Non-pigmented ciliary epithelial cell (primary cell): ENCODE data around the gene POPDC2.

Experiments
- DNase-seq: peaks from one replicate; pipeline ENCODE4 v3.0.0-alpha.2; 2010; ENCODE audit warnings: low read depth

Gene POPDC2

DNA sequence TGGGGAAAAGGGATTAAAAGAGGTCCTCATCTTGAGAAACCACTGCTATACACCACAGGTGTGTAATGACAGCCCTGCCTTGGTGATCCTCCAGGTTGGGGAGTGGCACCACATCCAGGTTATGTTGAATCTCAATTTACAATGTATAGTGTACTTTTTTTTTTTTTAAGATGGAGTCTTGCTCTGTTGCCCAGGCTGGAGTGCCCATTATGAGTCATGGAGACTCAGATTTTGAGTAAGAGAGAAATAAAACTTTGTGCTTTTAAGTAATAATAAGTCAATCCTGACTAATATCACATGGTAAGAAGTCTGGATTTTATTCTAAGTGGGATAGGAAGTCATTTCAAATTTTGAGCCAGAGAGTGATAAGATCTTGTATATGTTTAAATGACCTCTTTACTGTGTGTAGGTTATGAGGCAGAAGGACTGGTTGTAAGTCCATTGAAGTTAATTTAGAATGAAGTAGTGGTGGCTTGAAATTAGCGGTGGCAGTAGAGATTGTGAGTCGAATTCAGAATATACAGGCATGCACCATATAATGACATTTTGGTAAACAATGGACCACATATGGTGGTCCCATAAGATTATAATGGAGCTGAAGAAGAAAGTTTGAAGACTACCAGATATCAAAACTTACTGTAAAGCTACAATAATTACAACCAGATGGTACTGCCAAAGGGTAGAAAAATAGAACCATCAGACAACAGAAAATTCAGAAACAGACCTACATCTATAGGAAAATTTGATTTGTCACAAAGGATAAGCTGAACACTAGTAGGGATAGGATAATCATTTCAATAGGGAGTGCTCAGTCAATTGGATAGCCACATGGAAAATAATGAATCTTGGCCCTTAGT is 20.7 kb downstream of the POPDC2 start:
- no peak for DNase-seq

DNA sequence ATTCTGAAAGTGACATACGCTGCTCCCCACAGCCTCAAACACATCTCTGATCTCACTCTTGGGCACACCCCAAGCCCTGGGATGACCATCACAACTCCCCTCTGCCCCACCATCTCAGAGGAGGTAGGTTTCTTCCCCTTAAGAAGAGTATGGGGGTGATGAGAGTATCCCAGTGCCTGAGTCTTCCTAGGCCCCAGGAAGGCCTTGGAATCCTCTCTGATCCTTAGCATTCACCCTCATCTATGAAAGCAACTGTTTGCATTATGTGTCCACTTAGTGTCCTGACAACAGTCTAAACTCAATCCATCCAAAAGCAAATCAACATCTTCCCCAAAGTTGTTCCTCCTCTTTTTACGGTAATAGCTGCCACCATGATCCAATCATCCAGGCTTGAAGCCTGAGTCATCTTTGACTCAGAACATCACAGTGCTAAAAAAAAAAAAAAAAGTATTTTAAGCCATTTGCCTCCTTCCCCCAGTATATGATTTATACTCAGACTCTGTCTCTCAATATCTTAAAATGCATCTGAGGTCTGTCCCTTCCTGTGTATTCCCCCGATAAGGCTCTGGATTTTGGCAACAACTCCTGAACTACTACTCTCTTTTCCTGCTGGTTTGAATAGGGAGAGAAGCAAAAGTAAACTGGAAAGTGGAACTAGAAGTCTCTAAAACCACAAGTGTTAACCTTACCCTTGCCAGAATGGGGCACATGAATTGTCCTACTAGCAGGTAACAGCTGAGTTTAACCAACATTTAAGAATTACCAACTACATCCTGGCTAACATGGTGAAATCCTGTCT is 22.5 kb downstream of the POPDC2 start:
- peak; percentile 73 for DNase-seq

DNA sequence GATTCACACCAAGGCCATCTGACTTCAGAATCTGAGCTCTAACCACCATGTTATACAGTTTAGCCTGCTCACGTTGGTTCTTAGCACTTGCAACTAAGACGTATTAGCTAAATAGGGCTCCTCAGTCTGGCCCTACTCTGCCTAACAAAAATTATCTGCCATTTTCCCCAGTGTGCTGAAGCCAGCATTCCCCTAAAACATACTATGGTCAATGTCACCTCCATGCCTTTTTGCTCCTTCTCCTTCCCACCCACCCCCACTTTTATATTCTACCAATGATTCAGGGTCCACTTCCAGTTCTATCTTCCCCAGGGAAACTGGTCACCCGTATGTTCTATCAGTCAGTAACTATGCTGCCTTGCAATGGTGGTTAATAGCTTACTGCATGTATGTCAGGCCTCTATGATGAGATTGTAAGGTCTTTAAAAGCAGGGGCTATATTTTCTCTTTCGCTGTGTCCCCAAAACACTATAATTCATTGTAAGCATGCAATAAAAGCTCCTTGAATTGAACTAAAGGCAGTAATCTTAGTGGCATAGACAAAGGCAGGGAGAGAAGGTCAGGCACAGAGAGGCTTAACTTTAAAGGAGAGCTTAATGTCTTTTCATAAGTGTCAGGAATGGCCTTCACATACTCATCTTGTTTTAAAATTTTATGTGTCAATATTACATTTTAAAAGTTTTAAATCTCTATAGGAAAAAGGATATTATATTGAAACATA is 23.3 kb downstream of the POPDC2 start:
- no peak for DNase-seq

DNA sequence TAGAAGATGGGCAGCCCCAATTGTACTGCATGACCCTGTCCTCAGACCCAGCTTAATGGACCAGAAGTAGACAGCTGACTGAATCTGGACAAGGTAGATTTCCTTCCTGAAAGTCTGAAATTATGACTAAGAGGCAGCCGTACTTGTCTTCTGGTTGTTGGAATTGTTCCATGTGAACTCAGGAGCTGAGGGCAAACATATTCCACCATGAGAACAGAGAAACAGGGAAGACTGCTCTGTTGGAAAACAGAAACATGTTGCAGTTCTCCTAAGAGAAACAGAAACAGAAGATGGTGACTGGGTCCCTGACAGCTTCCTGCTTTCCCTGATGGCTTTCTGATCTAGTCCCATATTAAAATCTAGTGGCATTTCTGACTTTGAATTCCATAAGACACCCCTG is 24.1 kb downstream of the POPDC2 start:
- DNase-seq, result no peak

DNA sequence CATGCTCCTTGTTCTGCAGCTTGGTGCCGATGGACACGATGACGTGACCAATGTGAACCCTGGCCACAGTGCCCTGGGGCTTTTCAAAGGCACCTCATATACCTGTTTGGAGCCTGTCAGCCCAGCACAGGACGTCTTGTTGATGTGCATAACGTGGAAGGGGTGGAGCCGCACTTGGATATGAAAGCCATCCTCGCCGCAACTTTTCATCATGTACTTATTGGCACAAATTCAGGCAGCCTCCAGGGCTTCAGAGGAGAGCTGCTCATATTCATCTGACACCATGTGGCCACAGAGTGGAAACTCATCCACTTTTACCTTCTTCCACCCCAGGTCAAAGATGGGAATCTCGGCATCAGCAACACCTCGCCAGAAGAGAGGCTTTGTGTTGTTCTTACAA is 24.7 kb downstream of the POPDC2 start:
- no peak for DNase-seq

DNA sequence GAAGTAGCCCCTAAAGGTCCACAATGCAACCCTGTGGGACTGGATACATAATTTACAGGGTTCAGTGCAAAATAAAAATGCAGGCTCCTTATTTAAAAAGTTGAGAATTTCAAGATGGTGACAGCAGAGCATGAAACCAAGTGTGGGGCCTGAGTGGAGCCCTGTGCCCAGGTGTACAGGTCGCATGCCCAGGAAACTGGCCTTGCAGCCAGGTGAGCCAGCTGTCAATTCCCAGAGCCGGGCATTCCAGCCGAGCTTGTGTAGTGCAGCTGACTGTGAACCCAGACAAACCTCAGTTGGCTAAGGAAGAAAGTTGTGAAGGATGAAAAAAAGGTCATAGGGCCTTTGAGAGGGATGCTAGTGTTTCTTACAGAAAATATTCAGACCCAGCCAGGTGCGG is 27.6 kb downstream of the POPDC2 start:
- no peak for DNase-seq

DNA sequence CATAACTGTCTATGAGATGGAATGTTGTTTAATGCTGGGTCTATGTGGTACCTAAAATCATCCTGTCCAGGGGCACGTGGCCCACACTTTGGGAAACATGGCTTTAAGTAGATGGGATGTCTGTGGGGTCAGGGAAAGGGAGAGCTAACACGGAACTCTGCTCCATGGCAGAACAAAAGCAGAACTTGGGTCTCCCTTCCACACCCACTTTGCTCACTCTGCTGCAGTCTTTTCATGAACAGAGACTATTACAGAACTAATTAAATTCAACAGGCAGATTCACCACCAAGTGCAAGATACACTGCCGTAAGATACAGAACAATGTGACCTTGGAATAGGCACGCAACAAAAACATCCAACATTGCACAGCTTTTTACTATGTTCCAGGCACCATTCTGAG is 28.2 kb downstream of the POPDC2 start:
- no peak for DNase-seq

DNA sequence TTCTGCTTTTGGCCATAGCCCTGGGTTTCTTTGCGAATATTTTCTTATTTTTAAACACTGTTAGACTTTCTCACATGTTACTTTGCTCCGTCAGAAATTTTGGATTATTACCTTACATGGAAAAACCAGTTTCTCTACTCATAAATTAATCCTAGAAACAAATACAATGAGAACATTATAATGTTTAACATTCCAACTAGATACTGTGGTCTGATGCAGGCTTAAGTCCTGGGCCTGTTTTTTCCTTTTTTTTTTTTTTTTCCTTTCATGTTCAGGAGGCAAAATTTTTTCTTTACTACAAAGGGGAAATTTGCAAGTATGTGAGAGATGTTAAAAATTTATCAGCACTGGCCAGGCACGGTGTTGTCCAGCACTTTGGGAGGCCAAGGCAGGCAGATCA is 28.9 kb downstream of the POPDC2 start:
- no peak for DNase-seq

DNA sequence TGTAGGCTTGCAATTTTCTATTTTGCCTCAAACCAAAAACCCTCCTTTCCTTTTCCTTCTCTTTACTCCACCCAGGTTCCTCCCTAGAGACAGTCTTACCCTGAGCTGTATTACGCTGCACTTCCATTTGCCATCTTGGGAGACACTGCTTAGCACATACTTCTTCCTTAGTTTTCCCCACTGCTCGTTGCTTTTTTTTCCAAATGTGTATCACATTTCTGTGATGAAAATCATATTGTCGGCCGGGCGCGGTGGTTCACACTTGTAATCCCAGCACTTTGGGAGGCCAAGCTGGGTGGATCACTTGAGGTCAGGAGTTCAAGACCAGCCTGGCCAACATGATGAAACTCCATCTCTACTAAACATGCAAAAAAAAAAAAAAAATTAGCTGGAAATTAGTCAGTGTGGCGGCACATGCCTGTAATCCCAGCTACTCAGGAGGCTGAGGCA is 29.5 kb downstream of the POPDC2 start:
- no peak for DNase-seq

DNA sequence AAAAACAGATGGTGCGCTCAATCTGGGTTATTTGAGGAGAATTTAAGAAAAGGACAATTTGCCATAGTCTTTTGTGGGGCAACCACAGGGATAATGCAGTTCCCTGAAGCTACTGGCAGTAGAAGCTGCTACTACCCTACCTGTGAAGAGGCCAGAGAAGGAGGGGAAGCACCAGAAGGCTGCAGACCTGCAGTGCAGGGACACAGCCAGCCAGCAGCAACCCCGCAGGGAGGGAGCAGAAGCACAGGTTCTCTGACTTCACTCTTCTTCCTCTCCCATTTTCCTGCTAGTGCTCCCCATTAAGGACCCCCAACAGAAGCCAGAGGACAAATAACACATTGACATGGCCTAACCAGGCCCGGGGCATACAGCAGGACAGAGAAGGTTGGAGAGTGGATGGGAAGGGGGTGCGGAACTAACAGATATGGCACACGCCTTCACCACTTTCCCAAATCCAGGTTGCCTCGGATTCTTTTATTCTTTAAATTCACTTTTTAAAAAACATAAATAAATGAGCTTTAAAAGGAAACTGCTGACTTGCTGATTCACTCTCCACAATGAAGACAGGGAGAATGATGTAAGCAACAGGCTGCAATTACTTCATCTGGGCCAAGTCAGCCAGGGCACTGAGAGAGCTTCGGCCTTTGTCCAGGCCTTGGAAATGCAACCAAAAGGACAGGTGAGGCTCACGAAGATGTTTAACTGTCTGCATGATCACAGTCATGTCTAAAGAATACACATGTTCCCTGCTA is 30.1 kb downstream of the POPDC2 start:
- DNase-seq, result peak; percentile 41

DNA sequence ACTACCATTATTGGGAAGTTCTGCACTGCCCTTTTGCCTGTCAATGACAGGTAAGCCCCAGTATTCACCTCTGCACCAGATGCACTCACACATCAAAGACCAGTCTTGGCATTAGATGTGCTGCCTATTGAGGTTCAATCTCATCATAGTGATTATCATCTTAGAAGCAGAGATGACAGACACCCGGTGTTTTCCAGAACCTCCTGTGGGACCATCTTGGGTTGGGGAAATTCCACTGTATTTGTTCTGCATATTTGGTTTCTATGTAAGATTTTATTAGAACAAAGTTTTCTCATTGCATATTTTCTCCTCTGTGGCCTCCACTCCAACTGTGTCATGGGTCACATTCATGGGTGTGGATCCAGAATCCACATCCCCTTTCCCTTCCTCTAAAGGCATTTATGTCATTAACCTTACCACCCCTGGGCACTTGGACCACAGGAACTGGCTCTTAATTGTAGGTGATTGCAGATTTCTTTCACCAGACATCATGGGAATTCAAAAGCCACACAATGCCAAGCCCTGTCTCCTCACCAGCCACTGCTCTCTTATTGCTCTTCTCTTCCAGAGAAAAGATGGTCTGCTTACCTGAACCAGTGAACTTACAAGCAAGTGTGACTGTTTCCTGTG is 31.5 kb downstream of the POPDC2 start:
- no peak for DNase-seq

DNA sequence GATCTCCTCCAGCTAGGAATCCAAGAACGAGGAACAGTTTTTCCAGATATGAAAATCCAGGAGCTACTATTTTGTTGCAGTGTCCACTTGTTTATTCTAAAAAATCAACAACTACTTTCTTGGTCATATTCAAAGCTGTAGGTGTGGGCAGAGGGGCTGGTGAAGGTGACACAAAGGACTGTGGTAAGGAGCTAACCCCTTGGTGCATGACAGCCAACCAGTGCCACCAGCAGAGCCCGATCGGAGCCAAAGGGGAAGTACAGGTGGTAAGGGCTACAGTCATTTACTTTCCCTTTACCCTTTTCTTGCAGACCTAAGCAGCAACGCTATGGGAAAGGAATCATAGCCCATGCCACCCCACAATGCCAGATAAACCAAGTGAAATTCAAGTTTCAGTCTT is 32.0 kb downstream of the POPDC2 start:
- no peak for DNase-seq

DNA sequence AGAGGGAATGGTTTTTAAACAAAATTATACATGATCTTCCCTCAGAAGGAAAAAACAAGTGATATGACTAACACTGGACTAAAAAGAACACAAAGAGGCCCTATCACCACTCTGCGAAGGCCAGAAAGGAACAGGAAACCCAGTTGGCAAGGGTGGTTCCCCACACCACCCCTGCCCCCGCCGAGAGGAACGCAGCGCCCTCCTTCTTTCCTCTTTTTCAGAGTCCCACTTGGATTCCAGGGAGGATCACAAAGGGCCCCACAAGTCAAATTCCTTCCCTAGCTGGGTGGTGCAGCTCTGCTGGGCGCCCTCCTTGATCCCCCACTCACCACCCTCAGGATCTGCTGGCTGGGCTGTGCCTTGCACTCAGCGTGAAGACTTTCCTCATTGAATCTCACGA is 32.9 kb downstream of the POPDC2 start:
- DNase-seq, result no peak

DNA sequence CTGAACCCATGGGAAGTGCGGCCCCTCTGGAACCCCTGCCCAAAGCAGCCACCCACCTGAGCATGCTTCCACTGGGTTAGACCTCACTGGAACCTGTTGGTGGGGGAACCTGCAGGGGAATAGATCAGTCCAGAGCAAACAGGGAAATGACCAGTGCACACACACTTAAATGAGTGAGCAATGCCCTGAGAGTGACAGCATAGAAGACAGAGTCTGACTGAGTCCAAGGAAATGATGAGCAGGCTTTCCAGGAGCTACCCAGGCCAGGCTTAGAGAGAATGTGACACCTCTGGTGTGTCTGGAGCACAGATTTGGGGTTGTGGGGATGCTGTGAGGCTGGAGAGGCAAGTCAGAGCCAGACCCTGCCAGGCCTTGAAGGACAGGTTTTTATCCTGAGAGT is 34.2 kb downstream of the POPDC2 start:
- DNase-seq, result no peak

DNA sequence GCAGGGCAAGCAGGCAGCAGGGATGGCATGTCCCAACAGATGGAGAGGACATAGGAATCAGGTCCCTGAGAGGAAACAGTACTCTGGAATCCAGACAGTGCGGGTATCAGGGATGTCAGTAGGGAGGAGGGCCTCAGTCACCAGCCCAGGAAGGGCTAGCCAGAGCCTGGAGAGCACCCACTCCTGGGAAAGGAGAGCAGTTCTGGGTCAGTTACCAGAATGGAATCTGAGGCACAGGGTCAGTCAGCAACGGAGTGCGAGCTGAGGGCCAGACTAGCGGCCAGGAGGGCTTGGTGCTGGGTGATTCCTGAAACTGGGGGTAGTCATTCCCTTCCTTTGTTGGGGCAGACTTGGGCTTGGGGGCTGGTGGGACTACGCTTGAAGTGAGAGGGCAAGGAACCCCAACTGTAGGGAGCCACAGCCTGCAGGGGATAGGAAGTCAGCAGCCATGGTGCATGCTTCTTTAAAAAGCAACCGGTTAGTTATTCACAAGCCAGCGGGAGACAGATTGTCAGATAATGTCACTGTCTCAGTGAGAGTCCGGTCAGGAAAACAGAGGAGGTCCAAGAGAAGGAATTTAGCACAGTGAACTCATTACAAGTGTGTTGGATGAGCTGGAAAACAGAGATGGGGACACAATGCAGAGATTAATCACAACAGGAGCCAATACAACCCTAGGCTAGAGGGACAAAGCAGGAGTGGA is 34.8 kb downstream of the POPDC2 start:
- DNase-seq, result no peak

DNA sequence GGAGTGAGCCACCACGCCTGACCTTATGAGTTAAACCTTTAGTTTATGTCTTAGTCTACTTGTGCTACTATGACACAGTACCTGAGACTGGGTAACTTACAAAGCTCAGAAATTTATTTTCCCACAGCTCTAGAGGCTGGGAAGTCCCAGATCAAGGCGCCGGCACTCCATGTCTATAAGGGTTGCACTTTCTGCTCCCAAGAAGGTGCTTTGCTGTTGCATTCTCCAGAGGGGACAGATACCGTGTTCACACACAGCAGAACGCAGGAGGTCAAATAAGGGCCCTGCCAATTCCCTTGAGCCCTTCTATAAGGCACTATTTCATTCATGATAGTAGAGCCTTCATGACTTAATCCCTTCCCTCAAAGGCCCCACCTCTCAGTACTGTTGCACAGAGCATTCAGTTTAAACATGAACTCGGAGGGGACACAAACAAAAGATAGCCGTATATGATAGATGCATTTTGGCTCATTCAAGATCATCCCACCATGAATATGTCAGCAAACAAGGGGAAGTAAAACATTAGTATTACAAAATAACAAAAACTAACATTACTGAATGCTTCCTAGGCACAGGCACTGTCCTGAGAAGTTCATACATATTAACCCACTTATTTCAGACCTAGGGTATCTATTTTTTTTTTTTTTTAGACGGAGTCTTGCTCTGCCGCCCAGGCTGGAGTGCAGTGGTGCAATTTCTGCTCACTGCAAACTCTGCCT is 36.2 kb downstream of the POPDC2 start:
- DNase-seq, result no peak

DNA sequence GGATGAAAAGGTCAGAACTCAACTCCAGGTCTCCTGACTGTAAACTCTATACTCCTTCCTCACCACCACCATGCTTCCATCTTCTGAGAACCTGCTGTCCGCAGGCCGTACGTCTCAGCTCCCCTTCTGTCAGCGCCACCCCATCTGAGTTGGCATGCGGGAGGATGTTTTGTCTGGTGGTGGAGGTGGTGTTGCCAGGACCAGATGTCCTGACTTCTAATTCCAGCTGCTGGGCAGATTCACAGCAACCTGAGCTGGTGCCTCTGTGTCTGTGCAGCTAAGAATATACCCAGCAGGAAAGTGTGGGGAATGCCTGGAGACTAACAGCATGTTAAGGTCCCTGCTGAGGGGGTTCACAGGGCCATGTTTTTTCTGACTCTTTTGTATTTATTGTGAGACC is 39.5 kb downstream of the POPDC2 start:
- no peak for DNase-seq

DNA sequence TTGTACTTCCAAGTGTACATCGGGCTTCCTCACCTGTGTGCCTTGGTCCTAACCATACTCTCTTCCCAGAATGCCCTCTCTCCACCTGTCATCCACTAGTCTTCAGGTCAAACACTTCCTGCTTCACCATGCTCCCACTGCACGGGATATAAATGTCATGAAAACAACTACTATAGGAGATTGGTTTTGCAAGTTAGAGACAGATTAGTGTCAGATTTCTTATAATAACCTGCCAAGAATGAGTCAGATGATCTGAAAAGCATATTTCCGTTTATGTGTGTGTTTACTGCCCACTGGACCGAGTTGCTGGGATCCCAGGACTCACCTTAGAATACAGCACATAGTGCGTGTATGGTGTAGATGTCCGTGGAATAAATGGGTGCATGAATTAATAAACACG is 41.3 kb downstream of the POPDC2 start:
- no peak for DNase-seq

DNA sequence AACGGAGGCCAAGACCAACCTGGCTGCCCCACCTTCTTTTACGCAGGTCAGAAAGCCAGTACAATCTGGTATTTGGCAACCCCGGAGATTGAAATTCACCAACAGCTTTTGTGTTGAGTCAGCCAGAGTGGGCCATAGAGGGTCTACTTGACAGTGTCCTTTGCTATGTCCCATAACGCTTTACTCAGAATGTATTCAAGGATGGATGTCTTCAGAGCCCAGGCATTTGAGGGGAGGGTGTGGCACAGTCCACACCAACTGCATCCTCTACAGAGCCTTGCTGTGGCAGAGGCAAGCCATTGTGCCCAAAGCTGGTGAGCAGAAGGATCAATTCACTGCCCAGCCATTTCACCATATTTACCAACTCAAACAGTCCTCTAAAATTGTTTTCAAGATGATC is 44.3 kb downstream of the POPDC2 start:
- DNase-seq, result no peak

DNA sequence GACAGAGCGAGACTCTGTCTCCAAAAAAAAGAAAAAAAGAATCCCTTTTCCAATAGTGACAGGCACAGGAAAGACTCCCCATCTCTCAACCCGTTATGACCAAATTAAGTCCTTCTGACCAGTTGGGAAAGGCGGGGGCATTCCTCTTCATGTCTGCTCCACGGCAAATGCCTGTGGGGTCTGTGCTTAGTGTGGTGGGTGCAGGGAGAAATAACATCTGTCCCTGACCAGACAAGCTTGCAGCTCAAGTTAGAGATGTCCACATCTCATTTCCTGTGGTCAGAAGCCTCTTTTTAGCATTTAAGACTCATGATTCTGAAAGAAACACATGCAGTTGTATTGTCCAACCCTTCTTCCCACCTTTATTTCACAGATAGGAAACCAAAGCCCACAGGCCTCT is 46.5 kb downstream of the POPDC2 start:
- no peak for DNase-seq
